HG02642 (cell line): ENCODE results near the gene POU4F3.
"Not testable (repeated sequence)": the region's sequence is repeated elsewhere in the genome, so short reads cannot be mapped to it uniquely, and the experiment has no call there.

Experiments
- ATAC-seq: cut with Tn5 transposase; IDR thresholded peaks from one replicate; pipeline ENCODE4 v1.9.1; 2021; ENCODE audit warnings: mild to moderate bottlenecking; ENCODE audit not compliant: unreplicated experiment, poor library complexity

Gene POU4F3

GRCh38 chr5:146338774-146339714 lies at the start of gene POU4F3:
POU4F3 (plus strand) TSS chr5:146338839; CDS start chr5:146339113, 274 bp downstream.
- no peak for ATAC-seq

GRCh38 chr5:146290318-146290717 lies 48.3 kb upstream of the POU4F3 start:
- no peak for ATAC-seq

GRCh38 chr5:146291421-146292074 lies 47.1 kb upstream of the POU4F3 start:
- ATAC-seq, result peak; percentile 85

- ATAC-seq, result no peak
Measured at GRCh38 chr5:146296245-146296644, 42.4 kb upstream of the POU4F3 start.

- not testable (repeated sequence) for ATAC-seq
Measured at GRCh38 chr5:146298920-146299319, 39.7 kb upstream of the POU4F3 start.

GRCh38 chr5:146301626-146302025 lies 37.0 kb upstream of the POU4F3 start:
- ATAC-seq, result no peak

- no peak for ATAC-seq
Measured at GRCh38 chr5:146302406-146302805, 36.2 kb upstream of the POU4F3 start.

- no peak for ATAC-seq
Measured at GRCh38 chr5:146306838-146307237, 31.8 kb upstream of the POU4F3 start.

GRCh38 chr5:146307796-146308195 lies 30.8 kb upstream of the POU4F3 start:
- ATAC-seq, result no peak

GRCh38 chr5:146310540-146310939 lies 28.1 kb upstream of the POU4F3 start:
- no peak for ATAC-seq

- ATAC-seq, result no peak
Measured at GRCh38 chr5:146311278-146311677, 27.4 kb upstream of the POU4F3 start.

- no peak for ATAC-seq
Measured at GRCh38 chr5:146313027-146313426, 25.6 kb upstream of the POU4F3 start.

- ATAC-seq, result no peak
Measured at GRCh38 chr5:146321571-146321970, 17.1 kb upstream of the POU4F3 start.

GRCh38 chr5:146327257-146327870 lies 11.3 kb upstream of the POU4F3 start:
- no peak for ATAC-seq

GRCh38 chr5:146327989-146328388 lies 10.7 kb upstream of the POU4F3 start:
- ATAC-seq, result no peak

- no peak for ATAC-seq
Measured at GRCh38 chr5:146329697-146330096, 8.9 kb upstream of the POU4F3 start.

GRCh38 chr5:146331423-146331822 lies 7.2 kb upstream of the POU4F3 start:
- no peak for ATAC-seq

- no peak for ATAC-seq
Measured at GRCh38 chr5:146334074-146334533, 4.5 kb upstream of the POU4F3 start.

GRCh38 chr5:146336197-146336596 lies 2.4 kb upstream of the POU4F3 start:
- no peak for ATAC-seq

- no peak for ATAC-seq
Measured at GRCh38 chr5:146337264-146337904, 1.3 kb upstream of the POU4F3 start.
